HCT116 (cell line): ENCODE data around the gene GAMT.
"Not testable (repeated sequence)": the region's sequence is repeated elsewhere in the genome, so short reads cannot be mapped to it uniquely, and the experiment has no call there.

Experiments
- ATF3 ChIP-seq: IDR thresholded peaks from 2 replicates; pipeline ENCODE4 v1.6.1; 2012
- CTCF ChIP-seq, 3 experiments: fragments of 200-600 bp in 1 of 3; sonication (generic) in 1 of 3; IDR thresholded peaks in 2 of 3; conservative IDR thresholded peaks in 1 of 3; 2 replicates each; pipeline ENCODE4 v1.5.1; 2012 to 2017; ENCODE audit warnings: low read depth in 2 of 3, low read length in 2 of 3, antibody characterized with exemption in 1 of 3, borderline replicate concordance in 1 of 3, control low read depth in 1 of 3, mild to moderate bottlenecking in 1 of 3, mixed read lengths in 1 of 3, mixed run types in 1 of 3, moderate library complexity in 1 of 3; ENCODE audit not compliant: insufficient read depth in 1 of 3
- EZH2 ChIP-seq: fragments of 200-600 bp; sonication (generic); IDR thresholded peaks from 2 replicates; pipeline ENCODE4 v1.6.1; 2017; ENCODE audit warnings: antibody characterized with exemption, mixed run types
- EZH2phosphoT487 ChIP-seq: fragments of 200-600 bp; IDR thresholded peaks from 2 replicates; pipeline ENCODE4 v1.6.1; 2018; ENCODE audit warnings: antibody characterized with exemption, borderline replicate concordance
- JUND ChIP-seq: IDR thresholded peaks from 2 replicates; pipeline ENCODE4 v1.6.1; 2012
- POLR2A ChIP-seq: IDR thresholded peaks from 2 replicates; pipeline ENCODE4 v1.7.0; 2011; ENCODE audit warnings: borderline replicate concordance; ENCODE audit not compliant: insufficient read depth, insufficient read length; ENCODE audit errors: extremely low read depth
- POLR2AphosphoS5 ChIP-seq: IDR thresholded peaks from 2 replicates; pipeline ENCODE4 v1.6.1; 2011; ENCODE audit warnings: mild to moderate bottlenecking, low read depth, low read length, moderate library complexity
- TCF7L2 ChIP-seq: IDR thresholded peaks from 2 replicates; pipeline ENCODE4 v1.7.0; 2011; ENCODE audit warnings: borderline replicate concordance, inconsistent platforms; ENCODE audit not compliant: insufficient read depth, insufficient read length; ENCODE audit errors: extremely low read depth
- YY1 ChIP-seq: IDR thresholded peaks from 2 replicates; pipeline ENCODE4 v1.6.1; 2011; ENCODE audit warnings: low read length, low read depth, moderate library complexity, mild to moderate bottlenecking; ENCODE audit not compliant: insufficient replicate concordance; ENCODE audit errors: extremely low read depth
- ZNF274 ChIP-seq: fragments of 200-500 bp; sonication (Bioruptor generic); IDR thresholded peaks from 2 replicates; pipeline ENCODE4 v1.6.1; 2014; ENCODE audit warnings: mild to moderate bottlenecking, low read depth, low read length, inconsistent platforms

- not testable (repeated sequence) for TF ChIP-seq POLR2A; EZH2; CTCF (IDR thresholded peaks at IDR 0.05 in 2 of 3, conservative IDR thresholded peaks at IDR 0.05 in 1 of 3; ENCODE audit: borderline replicate concordance in 1 of 3, insufficient read depth in 1 of 3, low read depth in 2 of 3, low read length in 2 of 3); POLR2AphosphoS5; TCF7L2; YY1; ZNF274; EZH2phosphoT487; JUND; ATF3
Measured at GRCh38 chr19:1420085-1420484, 18.7 kb upstream of the GAMT start.
